ENCODE data around the gene KRTCAP2.

KRTCAP2 gene

GRCh38 chr1:155130272-155131006, 42.7 kb downstream of the KRTCAP2 start:
- DNase-seq: no peak

- DNase-seq: peak; percentile 35
These were observed 44.2 kb downstream of the KRTCAP2 start for GRCh38 chr1:155128755-155129473.

- no peak for DNase-seq
These were observed 44.9 kb downstream of the KRTCAP2 start for GRCh38 chr1:155127967-155128754.

DNA sequence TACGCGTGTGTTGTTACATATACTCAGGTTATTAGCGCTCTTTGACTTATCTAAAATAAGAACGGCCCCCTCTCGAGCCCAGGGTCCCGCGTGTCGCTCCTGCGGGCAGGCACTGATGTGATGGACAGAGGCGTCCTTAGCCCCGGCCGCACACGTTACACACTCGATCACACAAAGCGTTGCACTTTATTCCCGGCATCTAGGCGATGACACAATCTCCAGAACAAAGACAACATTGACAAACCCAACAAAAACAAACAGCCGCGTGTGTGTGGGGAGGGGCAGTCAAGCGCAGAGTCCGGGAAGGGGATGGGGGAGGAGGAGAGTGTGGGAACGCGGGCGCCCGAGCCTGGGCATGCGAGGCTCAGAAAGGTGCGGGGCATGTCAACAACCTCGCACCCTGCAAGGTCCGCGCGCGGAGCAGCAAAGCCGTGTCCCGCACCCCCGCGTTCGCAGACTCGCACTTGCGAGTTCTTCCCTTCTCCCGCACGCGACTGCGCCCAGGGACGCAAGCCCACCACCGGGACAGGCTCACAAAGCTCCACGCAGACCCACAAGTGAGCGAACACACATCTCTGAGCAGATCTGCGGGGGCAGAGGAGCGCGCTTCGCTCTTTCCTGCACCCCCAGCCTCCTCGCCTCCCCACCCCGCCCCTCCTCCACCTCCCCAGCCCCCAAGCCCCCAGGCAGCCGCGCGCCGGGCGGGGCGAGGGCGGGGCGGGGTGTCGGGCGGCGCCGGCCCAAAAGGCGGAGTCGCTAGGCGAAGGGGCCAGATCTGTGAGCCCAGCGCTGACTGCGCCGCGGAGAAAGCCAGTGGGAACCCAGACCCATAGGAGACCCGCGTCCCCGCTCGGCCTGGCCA, 45.8 kb downstream of the KRTCAP2 start, which contains the start of gene EFNA1:
EFNA1 (plus strand) TSS at position 772 of the 862 bp plus-strand sequence. CDS start 102 bp downstream, outside the sequence.
- DNase-seq: peak; percentile 64

DNA sequence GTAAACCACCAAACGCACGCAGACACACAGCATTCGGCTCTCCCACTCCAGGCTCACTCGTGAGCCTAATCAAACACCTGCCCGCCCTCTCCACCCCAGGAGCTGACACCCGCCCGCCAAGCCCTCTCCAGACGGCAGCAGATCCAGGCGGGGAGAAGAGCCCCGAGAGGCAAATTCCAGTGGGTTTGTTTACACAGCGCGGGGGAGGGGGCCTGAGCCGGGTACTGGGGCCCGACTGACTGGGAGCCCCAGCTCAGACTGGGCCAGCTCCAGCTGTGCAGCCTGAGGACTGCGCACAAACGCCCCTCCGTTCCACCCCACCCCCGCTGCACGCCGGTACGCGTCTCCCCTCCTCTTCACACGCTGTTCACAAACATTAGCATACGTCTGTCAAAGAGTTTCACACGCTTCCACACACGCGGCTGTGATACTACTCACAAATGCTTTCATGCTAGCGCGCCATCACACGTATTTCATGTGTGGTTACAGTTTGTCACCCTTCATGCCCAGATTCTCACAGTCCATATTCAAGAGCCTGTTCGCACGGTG, 46.5 kb downstream of the KRTCAP2 start:
- peak; percentile 52 for DNase-seq

DNA sequence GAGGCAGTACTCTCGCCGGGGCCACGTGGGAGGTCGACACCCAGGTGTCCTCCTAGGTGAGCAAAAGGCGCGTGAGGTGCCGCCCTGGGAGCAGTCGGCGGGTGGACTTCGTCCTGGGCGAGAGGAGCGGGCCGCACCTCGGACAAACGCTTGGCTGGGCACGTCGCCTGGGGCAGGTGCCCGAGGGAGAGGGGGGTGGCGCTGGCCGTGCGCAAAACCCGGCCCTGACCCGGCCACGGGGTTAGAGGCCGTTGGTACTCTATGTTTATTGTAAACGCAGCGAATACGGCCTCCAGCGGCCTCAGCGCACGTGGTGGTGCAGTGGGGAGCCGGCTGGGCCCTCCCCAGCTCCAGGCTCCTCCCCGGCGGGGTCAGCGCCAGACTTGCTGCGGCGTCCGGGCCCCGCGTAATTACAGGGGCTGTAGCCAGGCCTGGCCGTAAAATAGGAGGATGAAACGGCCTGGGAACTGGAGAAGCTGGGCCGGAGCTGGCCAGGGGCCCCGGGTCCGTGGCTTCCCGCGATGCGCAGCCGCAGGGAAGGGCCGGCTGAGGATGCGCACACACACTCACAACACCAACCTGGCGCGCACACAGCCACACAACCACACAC, 47.1 kb downstream of the KRTCAP2 start:
- no peak for DNase-seq

DNA sequence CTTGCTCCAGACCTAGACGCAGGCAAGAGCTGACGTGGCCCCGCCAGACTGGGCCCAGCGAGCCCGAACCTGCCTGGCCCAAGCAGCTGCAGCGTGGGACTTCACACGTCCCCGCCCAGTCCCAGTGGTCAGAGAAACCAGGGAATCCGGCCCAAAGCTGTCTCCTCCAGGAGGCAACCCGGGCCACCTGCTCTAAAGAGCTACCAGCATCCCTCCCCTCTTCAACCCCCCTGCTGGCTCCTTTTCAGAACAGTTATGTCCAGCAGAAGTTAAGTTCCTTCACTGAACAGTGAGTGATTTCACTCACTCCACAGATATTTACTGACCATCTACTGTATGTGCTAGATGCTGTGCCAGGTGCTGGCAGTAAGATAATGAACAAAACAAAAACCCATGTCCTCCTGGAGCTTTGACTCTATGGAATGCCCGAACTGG, 47.6 kb downstream of the KRTCAP2 start:
- no peak for DNase-seq

GRCh38 chr1:155124503-155125463, 48.3 kb downstream of the KRTCAP2 start:
- DNase-seq: no peak

DNA sequence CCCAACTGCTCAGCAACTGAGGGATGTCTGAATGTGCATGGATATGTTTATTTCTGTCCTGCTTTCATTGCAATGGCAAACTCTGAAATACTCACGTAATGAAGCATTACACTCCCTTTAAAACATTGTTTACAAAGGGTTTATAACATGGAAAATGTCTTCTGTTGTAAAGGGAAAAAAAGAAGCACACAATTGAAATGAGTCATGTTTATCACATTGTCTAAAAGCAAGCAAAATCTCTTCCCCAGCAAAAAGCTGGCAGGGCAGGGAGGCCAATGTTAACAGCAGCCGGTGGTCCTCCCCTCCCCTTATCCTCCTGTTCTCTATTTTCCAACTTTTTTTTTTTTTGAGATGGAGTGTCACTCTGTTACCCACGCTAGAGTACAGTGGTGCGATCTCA, 49.3 kb downstream of the KRTCAP2 start:
- DNase-seq: no peak

- DNase-seq: no peak
These were observed 50.8 kb downstream of the KRTCAP2 start for GRCh38 chr1:155122308-155122707.

GRCh38 chr1:155121249-155121648, 51.9 kb downstream of the KRTCAP2 start:
- no peak for DNase-seq

- no peak for DNase-seq
These were observed 52.9 kb downstream of the KRTCAP2 start for GRCh38 chr1:155120253-155120652.
